HL-60 (cell line): ENCODE measurements around the gene HIPK2.

Source experiments
- DNase-seq, 2 experiments: peaks; one replicate each; pipeline ENCODE4 v3.0.0-alpha.2; 2010 to 2020; ENCODE audit warnings: low read depth in 1 of 2, low spot score in 1 of 2
- H3K27ac ChIP-seq: fragments of 250-450 bp; sonication (Bioruptor Pico); replicated peaks from 2 replicates; pipeline ENCODE4 v1.5.1; 2020; ENCODE audit warnings: mild to moderate bottlenecking, moderate library complexity
- H3K27me3 ChIP-seq: fragments of 250-450 bp; sonication (Bioruptor Pico); 2 replicates; pipeline ENCODE4 v1.5.1; 2021; ENCODE audit warnings: mild to moderate bottlenecking, moderate library complexity; ENCODE audit not compliant: insufficient read depth, poor library complexity, severe bottlenecking
- H3K4me3 ChIP-seq: replicated peaks from 2 replicates; pipeline ENCODE4 v1.5.1; 2011; ENCODE audit warnings: mild to moderate bottlenecking, control low read depth, low read length; ENCODE audit not compliant: insufficient read depth
- GABPA ChIP-seq: IDR thresholded peaks from 2 replicates; pipeline ENCODE4 v1.6.1; 2012; ENCODE audit warnings: low read depth
- POLR2AphosphoS5 ChIP-seq: IDR thresholded peaks from 2 replicates; pipeline ENCODE4 v1.6.1; 2012; ENCODE audit warnings: low read depth
- SPI1 ChIP-seq: IDR thresholded peaks from 2 replicates; pipeline ENCODE4 v1.6.1; 2012; ENCODE audit warnings: low read depth, mild to moderate bottlenecking, borderline replicate concordance
- TF ChIP-seq, protein P1 (sequence below): IDR thresholded peaks from one replicate; pipeline ENCODE4 v1.5.1; 2011; ENCODE audit warnings: low read length, control low read depth, inconsistent platforms; ENCODE audit not compliant: insufficient read depth
- TF ChIP-seq, protein P2 (sequence below): IDR thresholded peaks from 2 replicates; pipeline ENCODE4 v1.6.1; 2012; ENCODE audit warnings: low read depth; ENCODE audit not compliant: insufficient replicate concordance

The HIPK2 gene

DNA sequence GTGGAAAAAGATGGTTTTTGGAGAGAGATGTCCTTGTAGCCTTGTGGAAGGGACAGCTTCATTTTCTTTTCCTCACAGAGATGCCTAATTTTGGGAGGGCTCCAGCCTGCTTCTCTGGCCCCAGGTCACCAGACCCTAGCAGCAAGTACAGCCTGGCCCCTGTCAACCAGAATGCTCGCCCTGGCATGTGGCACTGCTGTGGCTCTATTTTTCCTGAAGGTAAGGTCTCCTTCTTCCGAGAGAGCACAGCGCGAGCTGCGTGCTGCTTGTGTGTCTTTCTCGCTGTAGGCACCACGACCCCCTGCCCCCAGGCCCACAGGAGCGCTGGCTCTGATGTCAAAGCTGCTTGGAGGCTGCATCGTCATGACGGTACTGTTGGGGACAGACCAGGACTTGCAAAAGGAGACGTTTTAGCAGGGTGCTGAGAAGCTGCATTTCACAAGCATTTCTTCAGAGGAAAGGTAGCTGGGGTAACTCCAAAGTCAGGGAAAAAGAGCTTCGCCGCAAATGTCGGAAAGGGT is 195.6 kb downstream of the HIPK2 start:
- TF ChIP-seq, protein P1, sequence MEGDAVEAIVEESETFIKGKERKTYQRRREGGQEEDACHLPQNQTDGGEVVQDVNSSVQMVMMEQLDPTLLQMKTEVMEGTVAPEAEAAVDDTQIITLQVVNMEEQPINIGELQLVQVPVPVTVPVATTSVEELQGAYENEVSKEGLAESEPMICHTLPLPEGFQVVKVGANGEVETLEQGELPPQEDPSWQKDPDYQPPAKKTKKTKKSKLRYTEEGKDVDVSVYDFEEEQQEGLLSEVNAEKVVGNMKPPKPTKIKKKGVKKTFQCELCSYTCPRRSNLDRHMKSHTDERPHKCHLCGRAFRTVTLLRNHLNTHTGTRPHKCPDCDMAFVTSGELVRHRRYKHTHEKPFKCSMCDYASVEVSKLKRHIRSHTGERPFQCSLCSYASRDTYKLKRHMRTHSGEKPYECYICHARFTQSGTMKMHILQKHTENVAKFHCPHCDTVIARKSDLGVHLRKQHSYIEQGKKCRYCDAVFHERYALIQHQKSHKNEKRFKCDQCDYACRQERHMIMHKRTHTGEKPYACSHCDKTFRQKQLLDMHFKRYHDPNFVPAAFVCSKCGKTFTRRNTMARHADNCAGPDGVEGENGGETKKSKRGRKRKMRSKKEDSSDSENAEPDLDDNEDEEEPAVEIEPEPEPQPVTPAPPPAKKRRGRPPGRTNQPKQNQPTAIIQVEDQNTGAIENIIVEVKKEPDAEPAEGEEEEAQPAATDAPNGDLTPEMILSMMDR = no peak
- TF ChIP-seq, protein P2, sequence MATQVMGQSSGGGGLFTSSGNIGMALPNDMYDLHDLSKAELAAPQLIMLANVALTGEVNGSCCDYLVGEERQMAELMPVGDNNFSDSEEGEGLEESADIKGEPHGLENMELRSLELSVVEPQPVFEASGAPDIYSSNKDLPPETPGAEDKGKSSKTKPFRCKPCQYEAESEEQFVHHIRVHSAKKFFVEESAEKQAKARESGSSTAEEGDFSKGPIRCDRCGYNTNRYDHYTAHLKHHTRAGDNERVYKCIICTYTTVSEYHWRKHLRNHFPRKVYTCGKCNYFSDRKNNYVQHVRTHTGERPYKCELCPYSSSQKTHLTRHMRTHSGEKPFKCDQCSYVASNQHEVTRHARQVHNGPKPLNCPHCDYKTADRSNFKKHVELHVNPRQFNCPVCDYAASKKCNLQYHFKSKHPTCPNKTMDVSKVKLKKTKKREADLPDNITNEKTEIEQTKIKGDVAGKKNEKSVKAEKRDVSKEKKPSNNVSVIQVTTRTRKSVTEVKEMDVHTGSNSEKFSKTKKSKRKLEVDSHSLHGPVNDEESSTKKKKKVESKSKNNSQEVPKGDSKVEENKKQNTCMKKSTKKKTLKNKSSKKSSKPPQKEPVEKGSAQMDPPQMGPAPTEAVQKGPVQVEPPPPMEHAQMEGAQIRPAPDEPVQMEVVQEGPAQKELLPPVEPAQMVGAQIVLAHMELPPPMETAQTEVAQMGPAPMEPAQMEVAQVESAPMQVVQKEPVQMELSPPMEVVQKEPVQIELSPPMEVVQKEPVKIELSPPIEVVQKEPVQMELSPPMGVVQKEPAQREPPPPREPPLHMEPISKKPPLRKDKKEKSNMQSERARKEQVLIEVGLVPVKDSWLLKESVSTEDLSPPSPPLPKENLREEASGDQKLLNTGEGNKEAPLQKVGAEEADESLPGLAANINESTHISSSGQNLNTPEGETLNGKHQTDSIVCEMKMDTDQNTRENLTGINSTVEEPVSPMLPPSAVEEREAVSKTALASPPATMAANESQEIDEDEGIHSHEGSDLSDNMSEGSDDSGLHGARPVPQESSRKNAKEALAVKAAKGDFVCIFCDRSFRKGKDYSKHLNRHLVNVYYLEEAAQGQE = no peak
- TF ChIP-seq POLR2AphosphoS5 (no peak), SPI1 (no peak), GABPA (no peak)
- Histone ChIP-seq H3K4me3 (no peak overlapping the region), H3K27me3 (no peaks in the 10 kb centered on the region), H3K27ac (no peak overlapping the region)
- no peak for DNase-seq

DNA sequence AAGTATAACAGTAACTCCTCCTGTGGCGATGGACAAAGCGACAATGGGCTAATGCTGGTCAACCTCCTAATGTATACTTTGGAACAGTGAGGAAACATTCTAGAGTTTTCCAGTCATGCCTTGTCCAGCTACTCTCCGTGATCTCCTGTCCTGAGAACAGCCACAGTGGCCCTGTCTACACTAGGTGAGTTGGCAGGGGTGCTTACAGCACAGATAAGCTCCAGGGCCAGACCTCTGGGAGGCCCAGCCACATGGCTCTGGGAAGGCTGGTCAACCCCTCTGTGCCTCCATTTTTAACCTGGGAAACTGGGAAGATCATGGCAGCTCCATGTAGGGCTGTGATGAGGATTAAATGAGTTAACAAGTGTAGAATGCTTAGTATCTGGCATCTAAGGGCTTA is 197.4 kb downstream of the HIPK2 start:
- no peak overlapping the region for H3K4me3 ChIP-seq
- DNase-seq = no peak
- no peak overlapping the region for H3K27ac ChIP-seq
- no peaks in the 10 kb centered on the region for H3K27me3 ChIP-seq
- TF ChIP-seq GABPA (no peak), SPI1 (no peak), POLR2AphosphoS5 (no peak)
- TF ChIP-seq, protein P2 = no peak
- TF ChIP-seq, protein P1 = no peak

- Histone ChIP-seq H3K27ac (no peak overlapping the region), H3K4me3 (no peak overlapping the region), H3K27me3 (no peaks in the 10 kb centered on the region)
- no peak for DNase-seq
- TF ChIP-seq GABPA = no peak
- TF ChIP-seq, protein P1 = no peak
- TF ChIP-seq, protein P2 = no peak
- TF ChIP-seq SPI1 = no peak
- TF ChIP-seq POLR2AphosphoS5 = no peak
These were observed 201.4 kb downstream of the HIPK2 start for GRCh38 chr7:139576179-139576973.
